K562 (cell line): ENCODE data around the gene CHI3L1. TPM values are rescaled to one million over a fixed set of nuclear protein-coding genes. Genes with fewer than 3 reads are reported as not detected.

Experiments used
- ATAC-seq: fragments of 200-7000 bp; cut with Tn5 transposase; 3 replicates; pipeline ENCODE4 v1.9.1; 2020; ENCODE audit warnings: moderate library complexity
- BruUV-seq: library from RNA; stranded (reverse); fragments of 400-500 nt; replicated peaks from 2 replicates; lab custom pipeline; 2021; lab: Mats Ljungman, UMichigan
- CTCF ChIA-PET: fragments of 300-600 bp; formaldehyde crosslinking; extraction: SDS; loops from one replicate; lab custom pipeline; 2021; ENCODE audit warnings: low intra/inter-chr PET ratio; lab: Yijun Ruan, JAX
- POLR2A ChIA-PET: fragments of 300-600, 350-650 bp; sonication (Branson Sonifier 250); formaldehyde crosslinking; extraction: SDS; loops from one replicate; lab custom pipeline; 2021; ENCODE audit warnings: antibody characterized with exemption, inconsistent platforms; lab: Yijun Ruan, JAX
- DNase-seq, 4 experiments: peaks; one replicate each; pipeline versions ENCODE4 v3.0.0 to v3.0.0-alpha.2; 2011 to 2018; ENCODE audit warnings: low spot score in 3 of 4, mixed read lengths in 3 of 4; ENCODE audit errors: extremely low read depth in 1 of 4
- FAIRE-seq: peaks from 2 replicates; lab custom pipeline; 2011; peaks lifted over from hg19 to GRCh38; lab: Jason Lieb, UNC
- H2AFZ ChIP-seq: 2 replicates; pipeline ENCODE4 v1.6.0; 2011; ENCODE audit warnings: low read depth, low read length, control low read depth, inconsistent platforms
- H3K27ac ChIP-seq: fragments of 200-600 bp; 3 replicates; pipeline ENCODE4 v1.8.0; 2011; ENCODE audit warnings: low read depth, mild to moderate bottlenecking, control low read depth, inconsistent platforms, low read length, moderate library complexity, mixed read lengths; ENCODE audit errors: extremely low read depth
- H3K27me3 ChIP-seq, 2 experiments: fragments of 300-600 bp in 1 of 2; 2 replicates in 1 of 2; 3 replicates in 1 of 2; pipeline versions ENCODE4 v1.6.0 to v1.8.0; 2011; ENCODE audit warnings: inconsistent platforms in 2 of 2, low read length in 2 of 2, mild to moderate bottlenecking in 1 of 2, mixed read lengths in 1 of 2, moderate library complexity in 1 of 2; ENCODE audit not compliant: control insufficient read depth in 2 of 2, insufficient read depth in 2 of 2
- H3K36me3 ChIP-seq: fragments of 300-600 bp; 3 replicates; pipeline ENCODE4 v1.8.0; 2011; ENCODE audit warnings: mild to moderate bottlenecking, low read length, inconsistent platforms; ENCODE audit not compliant: control insufficient read depth, insufficient read depth
- H3K4me1 ChIP-seq, 2 experiments: fragments of 200-600 bp in 1 of 2; replicated peaks in 1 of 2; 2 replicates in 1 of 2; 3 replicates in 1 of 2; pipeline versions ENCODE4 v1.5.1 to v1.8.0; 2011; ENCODE audit warnings: inconsistent platforms in 2 of 2, low read length in 2 of 2, mild to moderate bottlenecking in 1 of 2, mixed read lengths in 1 of 2, moderate library complexity in 1 of 2; ENCODE audit not compliant: control insufficient read depth in 2 of 2, insufficient read depth in 2 of 2
- H3K4me2 ChIP-seq: 2 replicates; pipeline ENCODE4 v1.6.1; 2011; ENCODE audit warnings: low read length, control low read depth, inconsistent platforms, mixed read lengths; ENCODE audit not compliant: insufficient read depth
- H3K4me3 ChIP-seq: fragments of 200-600 bp; sonication (generic), shearing (Covaris generic); 2 replicates; pipeline ENCODE4 v1.5.1; 2016; ENCODE audit warnings: control low read depth, inconsistent platforms
- H3K79me2 ChIP-seq: fragments of 200-600 bp; 3 replicates; pipeline ENCODE4 v1.8.0; 2011; ENCODE audit warnings: low read length, inconsistent platforms; ENCODE audit not compliant: control insufficient read depth, insufficient read depth
- H3K9ac ChIP-seq, 2 experiments: 2 replicates each; pipeline versions ENCODE4 v1.6.0 to v1.6.1; 2011; ENCODE audit warnings: low read depth in 2 of 2, low read length in 2 of 2, control low read depth in 1 of 2, inconsistent platforms in 1 of 2, mild to moderate bottlenecking in 1 of 2, mixed read lengths in 1 of 2; ENCODE audit not compliant: insufficient read depth in 1 of 2
- H3K9me1 ChIP-seq: one replicate; pipeline ENCODE4 v1.6.0; 2011; ENCODE audit warnings: inconsistent platforms, mild to moderate bottlenecking, low read length, moderate library complexity; ENCODE audit not compliant: control insufficient read depth, insufficient read depth
- H3K9me3 ChIP-seq: replicated peaks from 2 replicates; pipeline ENCODE4 v1.5.1; 2011; ENCODE audit warnings: low read depth, low read length, inconsistent platforms; ENCODE audit not compliant: control insufficient read depth, insufficient read depth
- H4K20me1 ChIP-seq: replicated peaks from 2 replicates; pipeline ENCODE4 v1.6.1; 2011; ENCODE audit warnings: low read length, inconsistent platforms, mixed read lengths; ENCODE audit not compliant: control insufficient read depth, insufficient read depth
- BRD9 ChIP-seq: fragments of 450-650 bp; IDR thresholded peaks from 2 replicates; pipeline ENCODE4 v1.6.1; 2018; ENCODE audit warnings: low read depth; ENCODE audit not compliant: partially characterized antibody
- CTBP1 ChIP-seq: fragments of 450-650 bp; IDR thresholded peaks from 2 replicates; pipeline ENCODE4 v1.6.1; 2016; ENCODE audit warnings: borderline replicate concordance
- EP400 ChIP-seq: fragments of 450-650 bp; IDR thresholded peaks from 2 replicates; pipeline ENCODE4 v1.6.1; 2017; ENCODE audit warnings: antibody characterized with exemption, mild to moderate bottlenecking, moderate library complexity
- ESRRA ChIP-seq: fragments of 450-650 bp; IDR thresholded peaks from 2 replicates; pipeline ENCODE4 v1.6.1; 2014; ENCODE audit warnings: low read depth, mild to moderate bottlenecking, moderate library complexity, borderline replicate concordance
- KAT7 ChIP-seq: sonication (generic); formaldehyde crosslinking; IDR thresholded peaks from 2 replicates; pipeline ENCODE4 v1.8.0; 2022; ENCODE audit warnings: missing genetic modification reagents, mild to moderate bottlenecking, borderline replicate concordance
- KHSRP ChIP-seq: fragments of 450-650 bp; IDR thresholded peaks from 2 replicates; pipeline ENCODE4 v1.6.1; 2017
- NFIC ChIP-seq: fragments of 450-650 bp; IDR thresholded peaks from 2 replicates; pipeline ENCODE4 v1.6.1; 2017; ENCODE audit warnings: mild to moderate bottlenecking, inconsistent platforms
- SIN3B ChIP-seq: fragments of 450-650 bp; IDR thresholded peaks from 2 replicates; pipeline ENCODE4 v1.6.1; 2017; ENCODE audit warnings: low read depth, mild to moderate bottlenecking, moderate library complexity
- ZEB2 ChIP-seq: fragments of 450-650 bp; IDR thresholded peaks from 2 replicates; pipeline ENCODE4 v1.6.1; 2016
- ZNF507 ChIP-seq: conservative IDR thresholded peaks from 2 replicates; pipeline ENCODE4 v1.6.1; 2017; ENCODE audit warnings: missing genetic modification characterization, missing compliant biosample characterization
- WGBS: fragments of 100-300 bp; shearing (Covaris generic); methylation state at CpG from one replicate; pipeline ENCODE4 v1.1.6; 2016; ENCODE audit warnings: low coverage, mixed read lengths; ENCODE audit not compliant: insufficient coverage; ENCODE audit errors: missing lambda C conversion rate; 5-methylcytosine and 5-hydroxymethylcytosine counted together
- in situ Hi-C: fragments of 300-500 bp; cut with MboI; formaldehyde crosslinking; loops from 4 replicates; pipeline ENCODE4 v1.15.0; 2018; ENCODE audit warnings: inconsistent platforms, mixed read lengths
- intact Hi-C: fragments of 100-400 bp; cut with micrococcal nuclease; formaldehyde crosslinking; loops from 2 replicates; pipeline ENCODE4 v1.14.2; 2022
- polyA plus RNA-seq, 8 experiments: library from polyadenylated mRNA; depleted of rRNA in 4 of 8; stranded (reverse) in 5 of 8; unstranded in 3 of 8; fragments of >200 nt; fragmentation: Nextera tagmentation in 2 of 8; fragmentation: Illumina TruSeq in 1 of 8; extraction: Ambion mirVana in 2 of 8; extraction: Trizol in 1 of 8; gene quantifications; 2 replicates each; pipeline versions ENCODE4 v1.2.1 to v1.2.3, GENCODE V29; 2011 to 2014; ENCODE audit warnings: inconsistent platforms in 1 of 8, missing spikeins in 1 of 8
- total RNA-seq, 7 experiments: library from RNA; depleted of rRNA in 6 of 7; stranded (reverse); fragments of >200 nt in 6 of 7; fragmentation: Illumina TruSeq in 2 of 7; extraction: Trizol in 2 of 7; gene quantifications; 2 replicates each; pipeline versions ENCODE4 v1.2.1 to v1.2.3, GENCODE V29; 2011 to 2021; ENCODE audit warnings: low replicate concordance in 1 of 7
- TF ChIP-seq, protein P1 (sequence below): sonication (generic); formaldehyde crosslinking; IDR thresholded peaks from 2 replicates; pipeline ENCODE4 v1.8.0; 2022; ENCODE audit warnings: mild to moderate bottlenecking, missing genetic modification reagents
- TF ChIP-seq, protein P2 (sequence below), 3 experiments: IDR thresholded peaks in 2 of 3; conservative IDR thresholded peaks in 1 of 3; 2 replicates each; pipeline ENCODE4 v1.5.1; 2011 to 2012; ENCODE audit warnings: low read length in 3 of 3, mild to moderate bottlenecking in 3 of 3, control low read depth in 2 of 3, improper control_type of control experiment in 1 of 3, inconsistent platforms in 1 of 3, low read depth in 1 of 3, mixed read lengths in 1 of 3, moderate library complexity in 1 of 3; ENCODE audit not compliant: insufficient read depth in 2 of 3

CHI3L1 gene
- total and polyA plus RNA-seq, 9 of the 15 experiments (the other 6 are each of a cell fraction or from before 2014, with no cell fraction given): not detected

DNA sequence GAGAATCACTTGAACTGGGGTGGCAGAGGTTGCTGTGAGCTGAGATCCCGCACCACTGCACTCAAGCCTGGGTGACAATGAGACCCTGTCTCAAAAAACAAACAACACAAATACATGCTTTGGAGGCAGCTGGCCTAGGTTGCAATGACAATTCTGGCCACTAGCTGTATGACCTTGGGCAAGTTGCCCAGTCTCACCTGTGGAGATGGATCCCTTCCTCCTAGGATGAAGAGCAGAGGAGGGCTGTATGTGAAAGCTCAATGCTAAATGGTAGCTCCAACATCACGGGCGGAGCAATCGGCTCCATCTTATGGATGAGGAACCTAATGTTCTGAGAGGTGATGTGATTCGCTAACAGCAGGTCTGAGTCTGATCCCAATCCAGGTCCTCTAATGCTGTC lies 38.4 kb downstream of the CHI3L1 start:
- Histone ChIP-seq H3K27me3 (peaks cover 36 to 82% of the 10 kb centered on the region in 2 experiments), H3K9me3 (no peaks in the 10 kb centered on the region), H3K4me2 (no peak overlapping the region), H3K36me3 (no peaks in the 10 kb centered on the region), H3K4me3 (no peak overlapping the region), H3K4me1 (no peaks in the 10 kb centered on the region; a peak in 1 of 5 replicates), H2AFZ (no peak overlapping the region), H3K27ac (no peak overlapping the region), H3K9ac (no peak overlapping the region), H4K20me1 (peaks cover 15% of the 10 kb centered on the region), H3K79me2 (no peaks in the 10 kb centered on the region), H3K9me1 (no peaks in the 10 kb centered on the region)
- 7% methylated on average over 5 of the region's 5 CpGs for WGBS
- FAIRE-seq (peak; percentile 83), ATAC-seq (peak; percentile 75), DNase-seq (peak; percentile 45 to 64 (median 54))
- intact Hi-C loops: no loop called here
- in situ Hi-C loops: no loop called here
- no TSS peak for BruUV-seq
- ChIA-PET CTCF (no interaction called here), POLR2A (interaction anchor here (0.5 to 1.3 kb wide), 3 partner anchors 8 to 23 kb away, joined by 3 to 6 read pairs (median 3); no protein-coding TSS in a partner anchor)
- TF ChIP-seq ZNF507 (tag): no peak
- TF ChIP-seq BRD9: no peak
- TF ChIP-seq, protein P1, sequence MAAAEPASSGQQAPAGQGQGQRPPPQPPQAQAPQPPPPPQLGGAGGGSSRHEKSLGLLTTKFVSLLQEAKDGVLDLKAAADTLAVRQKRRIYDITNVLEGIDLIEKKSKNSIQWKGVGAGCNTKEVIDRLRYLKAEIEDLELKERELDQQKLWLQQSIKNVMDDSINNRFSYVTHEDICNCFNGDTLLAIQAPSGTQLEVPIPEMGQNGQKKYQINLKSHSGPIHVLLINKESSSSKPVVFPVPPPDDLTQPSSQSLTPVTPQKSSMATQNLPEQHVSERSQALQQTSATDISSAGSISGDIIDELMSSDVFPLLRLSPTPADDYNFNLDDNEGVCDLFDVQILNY: no peak
- TF ChIP-seq NFIC: peak; percentile 94
- TF ChIP-seq CTBP1: peak; percentile 65
- TF ChIP-seq, protein P2, sequence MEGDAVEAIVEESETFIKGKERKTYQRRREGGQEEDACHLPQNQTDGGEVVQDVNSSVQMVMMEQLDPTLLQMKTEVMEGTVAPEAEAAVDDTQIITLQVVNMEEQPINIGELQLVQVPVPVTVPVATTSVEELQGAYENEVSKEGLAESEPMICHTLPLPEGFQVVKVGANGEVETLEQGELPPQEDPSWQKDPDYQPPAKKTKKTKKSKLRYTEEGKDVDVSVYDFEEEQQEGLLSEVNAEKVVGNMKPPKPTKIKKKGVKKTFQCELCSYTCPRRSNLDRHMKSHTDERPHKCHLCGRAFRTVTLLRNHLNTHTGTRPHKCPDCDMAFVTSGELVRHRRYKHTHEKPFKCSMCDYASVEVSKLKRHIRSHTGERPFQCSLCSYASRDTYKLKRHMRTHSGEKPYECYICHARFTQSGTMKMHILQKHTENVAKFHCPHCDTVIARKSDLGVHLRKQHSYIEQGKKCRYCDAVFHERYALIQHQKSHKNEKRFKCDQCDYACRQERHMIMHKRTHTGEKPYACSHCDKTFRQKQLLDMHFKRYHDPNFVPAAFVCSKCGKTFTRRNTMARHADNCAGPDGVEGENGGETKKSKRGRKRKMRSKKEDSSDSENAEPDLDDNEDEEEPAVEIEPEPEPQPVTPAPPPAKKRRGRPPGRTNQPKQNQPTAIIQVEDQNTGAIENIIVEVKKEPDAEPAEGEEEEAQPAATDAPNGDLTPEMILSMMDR (IDR thresholded peaks at IDR 0.05 in 2 of 3, conservative IDR thresholded peaks at IDR 0.05 in 1 of 3; ENCODE audit: insufficient read depth in 2 of 3, low read depth in 1 of 3, low read length in 3 of 3): peak; percentile 45 to 63 (median 46); a peak in 5 of 6 replicates
- TF ChIP-seq KAT7: no peak
- no peak for TF ChIP-seq SIN3B
- no peak for TF ChIP-seq KHSRP
- TF ChIP-seq ZEB2: 0 out of 2 replicates have a peak, but pooled peaks have one; percentile 30
- TF ChIP-seq EP400: no peak
- TF ChIP-seq ESRRA: peak; percentile 84
